Mesenchymal stem cell (in vitro differentiated cells and primary cell): ENCODE results near the gene M6PR.
A peak's percentile ranks its signal among the peaks of the same experiment; 100 is the strongest.

Experiments
- DNase-seq: peaks from one replicate; pipeline ENCODE4 v3.0.0-alpha.2; 2013
- H2AFZ ChIP-seq: one replicate; pipeline ENCODE4 v1.6.1; 2013; ENCODE audit warnings: low read depth, mild to moderate bottlenecking, control low read depth, inconsistent platforms, low read length, moderate library complexity
- H2AK5ac ChIP-seq: 2 replicates; pipeline ENCODE4 v1.6.1; 2013; ENCODE audit warnings: low read length, moderate library complexity, mild to moderate bottlenecking, inconsistent platforms; ENCODE audit not compliant: severe bottlenecking
- H2BK120ac ChIP-seq: one replicate; pipeline ENCODE4 v1.6.1; 2013; ENCODE audit warnings: low read depth, mild to moderate bottlenecking, inconsistent platforms, low read length, moderate library complexity
- H2BK12ac ChIP-seq, 2 experiments: one replicate each; pipeline ENCODE4 v1.6.1; 2013; ENCODE audit warnings: inconsistent platforms in 2 of 2, low read length in 2 of 2, mild to moderate bottlenecking in 2 of 2, moderate library complexity in 2 of 2, control low read depth in 1 of 2
- H2BK15ac ChIP-seq: one replicate; pipeline ENCODE4 v1.6.1; 2013; ENCODE audit warnings: mild to moderate bottlenecking, low read depth, inconsistent platforms; ENCODE audit not compliant: poor library complexity, severe bottlenecking
- H2BK5ac ChIP-seq: 2 replicates; pipeline ENCODE4 v1.6.1; 2013; ENCODE audit warnings: low read depth, mild to moderate bottlenecking, low read length, control low read depth, inconsistent platforms; ENCODE audit not compliant: poor library complexity, severe bottlenecking
- H3K14ac ChIP-seq, 2 experiments: one replicate each; pipeline ENCODE4 v1.6.1; 2013; ENCODE audit warnings: inconsistent platforms in 2 of 2, low read length in 2 of 2, control low read depth in 1 of 2, mild to moderate bottlenecking in 1 of 2, moderate library complexity in 1 of 2
- H3K18ac ChIP-seq, 2 experiments: one replicate each; pipeline ENCODE4 v1.6.1; 2013; ENCODE audit warnings: inconsistent platforms in 2 of 2, low read length in 2 of 2, control low read depth in 1 of 2, low read depth in 1 of 2, mild to moderate bottlenecking in 1 of 2
- H3K23ac ChIP-seq, 2 experiments: one replicate each; pipeline ENCODE4 v1.6.1; 2013; ENCODE audit warnings: inconsistent platforms in 2 of 2, low read length in 2 of 2, mild to moderate bottlenecking in 2 of 2, moderate library complexity in 2 of 2, control low read depth in 1 of 2
- H3K27ac ChIP-seq: 2 replicates; pipeline ENCODE4 v1.5.1; 2013; ENCODE audit warnings: mild to moderate bottlenecking, moderate library complexity, low read length, control low read depth, inconsistent platforms; ENCODE audit not compliant: poor library complexity, severe bottlenecking
- H3K27me3 ChIP-seq, 2 experiments: 2 replicates each; pipeline versions ENCODE4 v1.6.1 to v1.7.0; 2013; ENCODE audit warnings: low read length in 2 of 2, mild to moderate bottlenecking in 2 of 2, moderate library complexity in 2 of 2, control low read depth in 1 of 2, inconsistent platforms in 1 of 2; ENCODE audit not compliant: control insufficient read depth in 1 of 2, insufficient read depth in 1 of 2
- H3K36me3 ChIP-seq, 2 experiments: 2 replicates each; pipeline versions ENCODE4 v1.6.1 to v1.7.0; 2013; ENCODE audit warnings: low read length in 2 of 2, control low read depth in 1 of 2, inconsistent platforms in 1 of 2, low read depth in 1 of 2, mild to moderate bottlenecking in 1 of 2; ENCODE audit not compliant: insufficient read depth in 2 of 2, control insufficient read depth in 1 of 2
- H3K4ac ChIP-seq, 2 experiments: one replicate each; pipeline ENCODE4 v1.6.1; 2013; ENCODE audit warnings: inconsistent platforms in 2 of 2, low read length in 2 of 2, mild to moderate bottlenecking in 2 of 2, moderate library complexity in 2 of 2, control low read depth in 1 of 2, low read depth in 1 of 2
- H3K4me1 ChIP-seq: 2 replicates; pipeline ENCODE4 v1.6.1; 2013; ENCODE audit warnings: low read depth, low read length, control low read depth; ENCODE audit not compliant: control insufficient read depth, insufficient read depth
- H3K4me2 ChIP-seq: 2 replicates; pipeline ENCODE4 v1.6.1; 2013; ENCODE audit warnings: low read length, mild to moderate bottlenecking, inconsistent platforms; ENCODE audit not compliant: poor library complexity, severe bottlenecking
- H3K4me3 ChIP-seq, 2 experiments: 2 replicates each; pipeline versions ENCODE4 v1.5.1 to v1.7.0; 2013; ENCODE audit warnings: low read length in 2 of 2, mild to moderate bottlenecking in 2 of 2, control low read depth in 1 of 2, low read depth in 1 of 2; ENCODE audit not compliant: insufficient read depth in 1 of 2
- H3K79me1 ChIP-seq: replicated peaks from 2 replicates; pipeline ENCODE4 v1.6.1; 2013; ENCODE audit warnings: mild to moderate bottlenecking, control low read depth, low read length, inconsistent platforms; ENCODE audit not compliant: poor library complexity, severe bottlenecking
- H3K9ac ChIP-seq: 2 replicates; pipeline ENCODE4 v1.7.0; 2013; ENCODE audit warnings: mild to moderate bottlenecking, low read length, moderate library complexity
- H3K9me3 ChIP-seq: 2 replicates; pipeline ENCODE4 v1.7.0; 2013; ENCODE audit warnings: mild to moderate bottlenecking, low read length; ENCODE audit not compliant: control insufficient read depth
- H4K8ac ChIP-seq: one replicate; pipeline ENCODE4 v1.6.1; 2013; ENCODE audit warnings: inconsistent platforms, mild to moderate bottlenecking, low read length, moderate library complexity
- H4K91ac ChIP-seq: one replicate; pipeline ENCODE4 v1.6.1; 2013; ENCODE audit warnings: mild to moderate bottlenecking, low read length, inconsistent platforms
- WGBS: methylation state at CpG from one replicate; pipeline ENCODE4 v1.1.7; 2013; ENCODE audit warnings: mixed read lengths; 5-methylcytosine and 5-hydroxymethylcytosine counted together

Gene M6PR

GRCh38 chr12:8957561-8957960 lies 8.1 kb upstream of the M6PR start:
- H2AK5ac ChIP-seq = no peak overlapping the region
- no peak overlapping the region for H4K91ac ChIP-seq
- no peak overlapping the region for H3K23ac ChIP-seq
- no peak overlapping the region for H3K27ac ChIP-seq
- no peak overlapping the region for H3K4me2 ChIP-seq
- H4K8ac ChIP-seq = no peak overlapping the region
- H2BK120ac ChIP-seq = no peak overlapping the region
- H3K4ac ChIP-seq = no peak overlapping the region
- no peak overlapping the region for H3K4me3 ChIP-seq
- no peak overlapping the region for H2BK15ac ChIP-seq
- H3K4me1 ChIP-seq = no peaks in the 10 kb centered on the region
- no peaks in the 10 kb centered on the region for H3K9me3 ChIP-seq
- DNase-seq = no peak
- no peaks in the 10 kb centered on the region for H3K27me3 ChIP-seq
- no peak overlapping the region for H3K9ac ChIP-seq
- no peak overlapping the region for H2BK5ac ChIP-seq
- WGBS = 92% methylated on average over 4 of the region's 4 CpGs
- H2BK12ac ChIP-seq = no peak overlapping the region
- H2AFZ ChIP-seq = no peak overlapping the region
- peaks cover 0 to 3% of the 10 kb centered on the region in 2 experiments for H3K36me3 ChIP-seq
- no peaks in the 10 kb centered on the region for H3K79me1 ChIP-seq
- no peak overlapping the region for H3K14ac ChIP-seq
- no peak overlapping the region for H3K18ac ChIP-seq

GRCh38 chr12:8956772-8957171 lies 7.3 kb upstream of the M6PR start:
- Histone ChIP-seq H2BK5ac (no peak overlapping the region), H2AK5ac (no peak overlapping the region), H3K79me1 (peaks cover under 1% of the 10 kb centered on the region), H3K23ac (no peak overlapping the region), H2AFZ (no peak overlapping the region), H3K4ac (no peak overlapping the region), H4K91ac (no peak overlapping the region), H2BK12ac (no peak overlapping the region), H3K4me3 (no peak overlapping the region), H3K14ac (no peak overlapping the region), H3K18ac (peak overlapping the region in 1 of 2 experiments; percentile 57), H4K8ac (no peak overlapping the region), H2BK15ac (no peak overlapping the region), H3K27ac (no peak overlapping the region), H3K36me3 (peaks cover 0 to 3% of the 10 kb centered on the region in 2 experiments), H3K9me3 (no peaks in the 10 kb centered on the region), H3K9ac (no peak overlapping the region), H2BK120ac (no peak overlapping the region), H3K4me2 (no peak overlapping the region), H3K27me3 (no peaks in the 10 kb centered on the region), H3K4me1 (no peaks in the 10 kb centered on the region)
- 71% methylated on average over 7 of the region's 7 CpGs for WGBS
- no peak for DNase-seq

- Histone ChIP-seq H2BK120ac (no peak overlapping the region), H3K14ac (no peak overlapping the region), H3K27me3 (no peaks in the 10 kb centered on the region), H4K8ac (peak overlapping the region; percentile 4), H3K4me2 (no peak overlapping the region), H2AK5ac (no peak overlapping the region), H3K27ac (no peak overlapping the region), H2BK12ac (no peak overlapping the region), H3K4ac (no peak overlapping the region), H3K9ac (no peak overlapping the region), H3K23ac (no peak overlapping the region), H3K9me3 (no peaks in the 10 kb centered on the region), H2AFZ (no peak overlapping the region), H3K18ac (no peak overlapping the region), H4K91ac (no peak overlapping the region), H2BK5ac (no peak overlapping the region), H3K36me3 (peaks cover 0 to 3% of the 10 kb centered on the region in 2 experiments), H3K79me1 (peaks cover 5% of the 10 kb centered on the region), H3K4me3 (no peak overlapping the region), H2BK15ac (no peak overlapping the region), H3K4me1 (no peaks in the 10 kb centered on the region)
- WGBS = 93% methylated on average over 15 of the region's 15 CpGs
- no peak for DNase-seq
These were observed 6.6 kb upstream of the M6PR start for GRCh38 chr12:8956073-8956472.

GRCh38 chr12:8953773-8954402 lies 4.4 kb upstream of the M6PR start:
- H3K23ac ChIP-seq = no peak overlapping the region
- H2AFZ ChIP-seq = no peak overlapping the region
- H4K91ac ChIP-seq = no peak overlapping the region
- H2BK5ac ChIP-seq = no peak overlapping the region
- no peak overlapping the region for H3K14ac ChIP-seq
- no peak overlapping the region for H2BK12ac ChIP-seq
- no peak overlapping the region for H2AK5ac ChIP-seq
- no peaks in the 10 kb centered on the region for H3K9me3 ChIP-seq
- no peak for DNase-seq
- no peak overlapping the region for H3K4me3 ChIP-seq
- H3K79me1 ChIP-seq = peaks cover 6% of the 10 kb centered on the region
- no peak overlapping the region for H3K18ac ChIP-seq
- 97% methylated on average over 6 of the region's 8 CpGs for WGBS
- no peak overlapping the region for H4K8ac ChIP-seq
- no peaks in the 10 kb centered on the region for H3K4me1 ChIP-seq
- no peak overlapping the region for H3K9ac ChIP-seq
- H3K36me3 ChIP-seq = peaks cover 0 to 3% of the 10 kb centered on the region in 2 experiments
- no peaks in the 10 kb centered on the region for H3K27me3 ChIP-seq
- no peak overlapping the region for H3K4ac ChIP-seq
- no peak overlapping the region for H2BK15ac ChIP-seq
- H2BK120ac ChIP-seq = no peak overlapping the region
- H3K4me2 ChIP-seq = no peak overlapping the region
- H3K27ac ChIP-seq = no peak overlapping the region
